NCI-H2171 treated with DMSO at 0.1 percent for 48 hours (cell line): ENCODE results near the gene MCC.

Experiments used
- DNase-seq: peaks from one replicate; lab custom pipeline; 2025; lab: John Stamatoyannopoulos, UW

Gene MCC

GRCh38 chr5:113487781-113488644, at the start of gene MCC:
MCC (minus strand) TSS chr5:113488453.
- DNase-seq = peak; percentile 80

DNA sequence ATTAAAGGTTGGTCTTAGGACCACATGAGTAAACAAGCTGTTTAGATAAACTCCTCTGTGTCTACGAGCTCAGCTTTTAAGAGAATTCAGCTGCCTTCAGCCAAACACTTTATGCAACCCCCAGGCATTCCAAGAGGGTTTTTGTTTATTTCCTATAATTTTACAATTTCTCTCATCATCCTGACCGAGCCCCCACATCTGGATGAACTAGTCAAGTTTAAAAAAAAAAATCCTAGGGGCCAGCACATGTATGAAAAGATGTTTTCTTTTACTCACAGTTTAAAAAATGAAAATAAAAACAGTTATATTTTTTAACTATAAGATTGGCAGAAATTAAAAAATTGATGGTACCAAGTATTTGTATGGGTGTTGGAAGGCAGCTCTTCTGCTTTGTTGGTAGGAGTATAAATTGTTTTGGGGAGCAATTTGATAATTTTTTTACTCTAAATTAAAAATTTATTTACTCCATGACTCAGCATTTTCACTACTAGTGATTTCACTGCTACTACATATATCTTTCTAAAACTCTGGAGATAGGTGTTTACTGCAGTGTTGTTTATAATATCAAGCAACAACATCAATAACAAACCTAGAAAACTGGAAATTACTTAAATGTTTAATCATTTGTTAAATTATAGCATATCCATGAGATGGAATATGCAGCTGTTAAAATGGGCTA, 43.4 kb upstream of the MCC start:
- no peak for DNase-seq

DNA sequence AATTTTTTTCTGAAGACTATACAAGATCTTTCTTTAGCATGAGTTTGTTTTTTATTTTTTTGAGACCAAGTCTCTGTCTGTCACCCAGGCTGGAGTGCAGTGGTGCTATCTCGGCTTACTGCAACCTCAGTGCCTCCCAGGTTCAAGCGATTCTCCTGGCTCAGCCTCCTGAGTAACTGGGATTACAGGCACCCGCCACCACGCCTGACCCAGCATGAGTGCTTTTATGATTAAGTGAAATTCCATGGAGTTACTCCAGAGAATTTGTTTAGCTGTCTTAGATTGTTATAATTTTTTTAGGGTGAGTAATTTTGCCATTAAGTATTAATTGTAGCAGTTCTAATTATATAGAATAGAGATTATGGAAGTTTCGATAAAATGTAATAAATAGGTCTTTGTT, 39.5 kb upstream of the MCC start:
- DNase-seq = no peak

DNA sequence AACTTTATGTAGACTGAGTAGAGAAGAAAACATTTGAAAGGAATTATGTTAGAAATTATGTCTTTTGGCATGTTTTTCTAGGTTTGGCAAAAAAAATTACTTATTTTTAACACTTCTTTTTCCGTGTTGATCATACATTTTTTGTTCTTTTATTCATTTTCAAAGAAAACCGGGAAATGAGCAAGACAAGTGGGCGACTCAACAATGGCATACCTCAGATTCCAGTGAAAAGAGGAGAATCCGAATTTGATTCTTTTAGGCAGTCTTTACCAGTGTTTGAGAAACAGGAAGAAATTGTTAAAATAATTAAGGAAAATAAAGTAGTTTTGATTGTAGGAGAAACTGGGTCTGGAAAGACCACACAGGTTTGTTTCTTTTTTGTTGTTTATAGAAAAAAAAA, 38.2 kb upstream of the MCC start:
- no peak for DNase-seq

GRCh38 chr5:113524927-113525326, 36.7 kb upstream of the MCC start:
- DNase-seq = no peak

DNA sequence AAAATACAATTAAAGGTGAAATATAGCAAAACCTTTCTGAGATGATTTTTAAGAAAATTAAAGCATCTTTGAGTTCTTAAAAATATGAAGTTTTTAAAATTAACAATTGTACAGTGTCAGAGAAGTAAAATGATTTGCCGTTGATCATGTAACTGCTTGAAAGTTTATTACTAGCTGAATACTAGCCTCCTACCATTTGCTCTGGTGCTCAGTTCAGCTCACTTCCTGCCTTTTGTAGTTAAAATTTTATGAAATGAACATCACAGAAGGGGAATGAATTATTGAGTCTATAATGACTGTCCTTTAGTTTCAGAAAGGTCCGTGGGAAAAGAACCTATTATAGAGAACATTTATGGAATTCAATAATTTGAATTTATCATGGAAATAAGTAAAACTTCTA, 34.9 kb upstream of the MCC start:
- DNase-seq = no peak

DNA sequence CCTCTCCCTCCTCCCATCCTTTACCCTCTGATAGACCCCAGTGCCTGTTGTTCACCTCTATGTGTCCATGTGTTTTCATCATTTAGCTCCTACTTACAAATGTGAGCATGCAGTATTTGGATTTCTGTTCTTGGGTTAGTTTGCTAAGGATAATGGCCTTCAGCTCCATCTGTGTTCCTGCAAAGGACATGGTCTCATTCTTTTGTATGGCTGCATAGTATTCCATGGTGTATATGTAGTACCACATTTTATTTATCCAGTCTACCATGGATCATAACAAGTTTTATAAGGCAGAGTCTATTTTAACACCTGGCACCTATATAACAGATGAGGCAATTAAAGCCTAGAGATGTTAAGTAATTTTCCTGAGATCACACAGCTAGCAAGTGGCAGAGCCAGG, 32.6 kb upstream of the MCC start:
- no peak for DNase-seq

- no peak for DNase-seq
These were observed 32.2 kb upstream of the MCC start for GRCh38 chr5:113520429-113520828.

DNA sequence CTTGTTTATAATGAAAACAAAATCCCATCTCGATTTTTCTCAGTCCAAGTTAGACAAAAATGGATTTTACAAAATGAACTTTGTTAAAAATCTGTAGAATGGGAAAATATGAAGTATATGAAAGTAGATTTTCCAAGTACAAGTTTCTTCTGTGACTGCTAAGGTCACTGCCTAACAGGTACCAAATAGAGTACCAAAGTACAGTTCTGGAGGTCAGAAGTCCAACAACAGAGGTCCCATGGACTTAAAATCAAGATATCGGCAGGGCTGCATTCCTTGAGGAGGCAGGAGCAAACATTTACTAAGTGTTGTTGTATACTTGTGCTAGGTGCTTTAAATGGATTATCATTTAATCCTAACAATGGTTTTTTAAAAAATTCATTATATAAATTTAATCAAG, 31.2 kb upstream of the MCC start:
- no peak for DNase-seq

GRCh38 chr5:113518884-113519283, 30.6 kb upstream of the MCC start:
- no peak for DNase-seq

- DNase-seq = no peak
These were observed 26.0 kb upstream of the MCC start for GRCh38 chr5:113514289-113514635.

- peak; percentile 76 for DNase-seq
These were observed 25.4 kb upstream of the MCC start, which contains the start of gene YTHDC2 for GRCh38 chr5:113513384-113514288. YTHDC2 (plus strand) TSS chr5:113513694; CDS start chr5:113513896, 202 bp downstream.

- DNase-seq = no peak
These were observed 24.1 kb upstream of the MCC start for GRCh38 chr5:113512341-113512740.

- peak; percentile 39 for DNase-seq
These were observed 22.7 kb upstream of the MCC start for GRCh38 chr5:113510836-113511451.

GRCh38 chr5:113508756-113509155, 20.5 kb upstream of the MCC start:
- no peak for DNase-seq

GRCh38 chr5:113507601-113508000, 19.3 kb upstream of the MCC start:
- no peak for DNase-seq

- no peak for DNase-seq
These were observed 16.9 kb upstream of the MCC start for GRCh38 chr5:113505181-113505580.

DNA sequence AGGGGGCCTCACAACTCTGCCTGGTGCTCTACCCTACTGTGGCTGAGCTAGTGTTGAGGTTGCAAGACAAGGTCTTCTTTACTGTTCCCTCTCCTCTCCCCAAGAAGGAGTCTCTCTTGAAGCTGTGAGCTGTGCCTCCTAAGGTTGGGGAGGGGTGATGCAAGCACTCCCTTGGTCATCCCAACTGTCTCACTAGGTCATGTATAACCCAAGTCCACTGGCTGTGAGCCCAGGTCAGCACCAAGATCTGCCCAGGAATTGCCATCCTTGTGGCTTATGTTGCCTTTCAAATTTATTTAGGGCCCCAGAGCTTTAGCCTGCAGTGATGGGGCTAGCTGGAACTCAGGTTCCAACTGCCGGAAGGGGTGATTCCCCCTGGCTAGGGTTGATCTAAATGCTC, 14.9 kb upstream of the MCC start:
- no peak for DNase-seq

GRCh38 chr5:113502073-113502472, 13.8 kb upstream of the MCC start:
- DNase-seq = no peak

DNA sequence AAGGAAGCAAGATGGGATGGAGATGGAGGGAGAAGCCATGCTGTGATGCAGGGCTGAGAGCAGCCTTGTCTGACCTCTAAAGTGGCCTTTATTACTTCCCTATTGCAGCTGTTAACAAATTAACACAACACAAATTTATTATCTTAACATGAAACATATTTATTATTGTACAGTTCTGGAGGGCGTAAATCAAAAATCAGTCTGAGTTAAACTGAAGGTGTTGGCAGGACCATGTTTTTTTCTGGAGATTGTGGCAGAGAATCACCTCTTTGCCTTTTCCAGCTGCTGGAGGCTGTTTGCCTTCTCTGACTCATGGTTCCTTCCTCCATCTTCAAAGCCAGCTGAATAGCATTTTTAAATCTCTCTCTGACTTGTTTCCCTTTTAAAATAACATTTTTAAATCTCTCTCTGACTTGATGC, 7.2 kb upstream of the MCC start:
- DNase-seq = no peak

DNA sequence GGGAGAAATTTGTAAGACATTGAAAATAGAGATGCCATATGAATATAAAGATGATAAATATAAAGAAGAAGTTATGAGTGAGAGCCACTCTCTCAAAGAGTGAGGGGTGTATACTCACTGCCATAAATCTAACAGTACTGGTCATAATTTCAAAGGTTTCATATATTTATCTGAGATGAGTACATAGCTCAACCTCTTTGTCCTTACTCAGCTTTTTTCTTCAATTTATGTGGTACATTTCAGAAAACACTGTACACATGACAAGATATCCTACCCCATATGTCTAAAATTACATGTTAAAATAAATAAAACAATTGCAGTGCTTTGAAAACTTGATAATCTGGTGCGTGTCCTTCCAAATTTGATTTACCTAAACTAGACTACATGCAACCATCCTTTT, 5.2 kb upstream of the MCC start:
- DNase-seq = no peak

GRCh38 chr5:113491022-113491421, 2.8 kb upstream of the MCC start:
- DNase-seq = no peak
